Activated CD4-positive, alpha-beta T cell treated with anti-CD3 and anti-CD28 coated beads, Interleukin-2, amount 50 U/mL, for 16 hours (primary cell): Measurements from ENCODE around the gene USP1.

Experiments
- DNase-seq: peaks from one replicate; pipeline ENCODE4 v3.0.0-alpha.2; 2020

Gene USP1

GRCh38 chr1:62426794-62427193 lies 10.1 kb upstream of the USP1 start:
- no peak for DNase-seq

- no peak for DNase-seq
These were observed 8.5 kb upstream of the USP1 start for GRCh38 chr1:62428351-62428750.

- DNase-seq = no peak
These were observed 7.3 kb upstream of the USP1 start for GRCh38 chr1:62429581-62429980.

- DNase-seq = no peak
These were observed 2.8 kb upstream of the USP1 start for GRCh38 chr1:62433861-62434617.

- no peak for DNase-seq
These were observed 2.2 kb upstream of the USP1 start for GRCh38 chr1:62434618-62435001.

GRCh38 chr1:62435231-62436038 lies 1.4 kb upstream of the USP1 start:
- no peak for DNase-seq

GRCh38 chr1:62436039-62436465 lies 797 bp upstream of the USP1 start:
- DNase-seq = peak; percentile 99

- peak; percentile 20 for DNase-seq
These were observed 558 bp downstream of the USP1 start for GRCh38 chr1:62437273-62437940.

GRCh38 chr1:62438163-62438562 lies 1.3 kb downstream of the USP1 start:
- DNase-seq = peak; percentile 9

- DNase-seq = peak; percentile 49
These were observed 3.0 kb downstream of the USP1 start for GRCh38 chr1:62439652-62440371.

GRCh38 chr1:62444701-62445100 lies 7.9 kb downstream of the USP1 start:
- no peak for DNase-seq

- DNase-seq = peak; percentile 44
These were observed 11.5 kb downstream of the USP1 start for GRCh38 chr1:62448221-62448933.

- DNase-seq = peak; percentile 20
These were observed 13.5 kb downstream of the USP1 start for GRCh38 chr1:62450301-62450700.

- DNase-seq = no peak
These were observed 16.1 kb downstream of the USP1 start for GRCh38 chr1:62452951-62453350.

- DNase-seq = no peak
These were observed 21.1 kb downstream of the USP1 start for GRCh38 chr1:62457955-62458354.

- DNase-seq = peak; percentile 21
These were observed 25.5 kb downstream of the USP1 start for GRCh38 chr1:62462370-62462769.

- no peak for DNase-seq
These were observed 30.2 kb downstream of the USP1 start for GRCh38 chr1:62467092-62467491.

GRCh38 chr1:62476525-62477219 lies 39.8 kb downstream of the USP1 start:
- no peak for DNase-seq

- DNase-seq = no peak
These were observed 44.8 kb downstream of the USP1 start for GRCh38 chr1:62481681-62482080.

- DNase-seq = no peak
These were observed 48.1 kb downstream of the USP1 start for GRCh38 chr1:62484824-62485468.

GRCh38 chr1:62487956-62488355 lies 51.1 kb downstream of the USP1 start:
- no peak for DNase-seq
